Upper lobe of right lung (tissue), 1 donor: Measurements from ENCODE around the gene LRIG3. TPM values are rescaled to one million over a fixed set of nuclear protein-coding genes. Genes with fewer than 3 reads are reported as not detected.

Source experiments
- ATAC-seq: fragments of 200-7000 bp; cut with Tn5 transposase; one replicate; pipeline ENCODE4 v1.9.1; 2020; ENCODE audit warnings: mild to moderate bottlenecking, moderate library complexity
- DNase-seq: peaks from one replicate; pipeline ENCODE4 v3.0.0-alpha.2; 2020
- H3K27ac ChIP-seq: fragments of 200-600 bp; one replicate; pipeline ENCODE4 v1.8.0; 2022
- H3K27me3 ChIP-seq: fragments of 200-600 bp; one replicate; pipeline ENCODE4 v1.8.0; 2022; ENCODE audit warnings: mild to moderate bottlenecking
- H3K36me3 ChIP-seq: fragments of 200-600 bp; one replicate; pipeline ENCODE4 v1.8.0; 2022
- H3K4me1 ChIP-seq: fragments of 200-600 bp; one replicate; pipeline ENCODE4 v1.8.0; 2022
- H3K4me3 ChIP-seq: fragments of 200-600 bp; one replicate; pipeline ENCODE4 v1.8.0; 2022; ENCODE audit warnings: mild to moderate bottlenecking
- H3K9me3 ChIP-seq: fragments of 200-600 bp; one replicate; pipeline ENCODE4 v1.8.0; 2022
- intact Hi-C: fragments of 100-400 bp; cut with DNase I; formaldehyde crosslinking; loops from one replicate; pipeline ENCODE4 v1.11.0; 2022
- total RNA-seq: library from RNA; stranded (reverse); fragmentation: NEBNext Ultra II Directional; extraction: Animal tissue kit (Norgen Biotek cat#: 25700); gene quantifications from one replicate; pipeline ENCODE4 v1.2.1, GENCODE V29; 2021
- TF ChIP-seq, protein P1 (sequence below): fragments of 200-600 bp; IDR thresholded peaks from one replicate; pipeline ENCODE4 v1.8.0; 2022; ENCODE audit warnings: antibody characterized with exemption
- donor health status: DM: no; HTN: yes; CAD: no; lungs with severe emphysema.

The LRIG3 gene
- total RNA-seq, 1 donor from 2014 or later = 40.5 TPM

DNA sequence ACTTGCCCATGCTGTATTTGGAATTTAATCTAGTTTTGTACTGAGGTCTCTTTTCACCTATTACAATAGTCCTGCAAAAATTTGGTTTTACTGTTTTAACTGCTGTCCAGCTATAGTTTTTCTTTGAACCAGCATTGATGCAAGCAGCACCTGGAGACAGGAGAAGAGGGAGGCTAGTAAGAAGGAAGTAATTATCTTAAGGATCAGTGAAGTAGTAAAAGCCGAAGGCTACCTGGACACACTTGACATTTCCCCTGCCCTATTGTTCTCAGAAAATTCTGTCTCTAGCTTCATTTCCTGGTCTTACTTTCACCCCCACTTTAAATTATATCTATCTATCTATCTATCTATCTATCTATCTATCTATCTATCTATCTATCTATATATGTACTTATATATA is 43.5 kb upstream of the LRIG3 start:
- DNase-seq = no peak
- intact Hi-C loops = no loop called here
- no peaks in the 10 kb centered on the region for H3K9me3 ChIP-seq
- H3K27me3 ChIP-seq = no peaks in the 10 kb centered on the region
- TF ChIP-seq, protein P1, sequence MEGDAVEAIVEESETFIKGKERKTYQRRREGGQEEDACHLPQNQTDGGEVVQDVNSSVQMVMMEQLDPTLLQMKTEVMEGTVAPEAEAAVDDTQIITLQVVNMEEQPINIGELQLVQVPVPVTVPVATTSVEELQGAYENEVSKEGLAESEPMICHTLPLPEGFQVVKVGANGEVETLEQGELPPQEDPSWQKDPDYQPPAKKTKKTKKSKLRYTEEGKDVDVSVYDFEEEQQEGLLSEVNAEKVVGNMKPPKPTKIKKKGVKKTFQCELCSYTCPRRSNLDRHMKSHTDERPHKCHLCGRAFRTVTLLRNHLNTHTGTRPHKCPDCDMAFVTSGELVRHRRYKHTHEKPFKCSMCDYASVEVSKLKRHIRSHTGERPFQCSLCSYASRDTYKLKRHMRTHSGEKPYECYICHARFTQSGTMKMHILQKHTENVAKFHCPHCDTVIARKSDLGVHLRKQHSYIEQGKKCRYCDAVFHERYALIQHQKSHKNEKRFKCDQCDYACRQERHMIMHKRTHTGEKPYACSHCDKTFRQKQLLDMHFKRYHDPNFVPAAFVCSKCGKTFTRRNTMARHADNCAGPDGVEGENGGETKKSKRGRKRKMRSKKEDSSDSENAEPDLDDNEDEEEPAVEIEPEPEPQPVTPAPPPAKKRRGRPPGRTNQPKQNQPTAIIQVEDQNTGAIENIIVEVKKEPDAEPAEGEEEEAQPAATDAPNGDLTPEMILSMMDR = no peak
- no peaks in the 10 kb centered on the region for H3K36me3 ChIP-seq
- no peak for ATAC-seq
- H3K27ac ChIP-seq = no peak overlapping the region
- H3K4me1 ChIP-seq = no peaks in the 10 kb centered on the region
- no peak overlapping the region for H3K4me3 ChIP-seq

DNA sequence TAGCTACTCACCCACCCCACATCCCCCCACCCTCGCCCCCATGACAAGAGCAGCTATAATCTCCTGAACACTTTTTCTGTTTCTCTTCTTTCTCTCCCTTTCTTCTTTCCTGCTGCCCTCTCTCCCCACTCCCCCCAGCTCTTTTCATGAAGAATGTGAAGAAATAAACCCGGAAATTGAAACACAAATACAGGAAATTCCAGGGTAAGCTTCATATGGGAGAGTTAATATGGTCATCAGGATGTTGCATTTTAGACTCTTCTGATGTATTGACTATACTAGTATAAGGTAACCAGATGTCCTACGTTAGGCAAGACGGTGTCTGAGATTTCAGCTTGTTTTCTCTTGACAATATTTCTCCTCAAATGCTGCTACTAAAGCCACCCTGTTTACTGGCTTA is 41.6 kb upstream of the LRIG3 start:
- Histone ChIP-seq H3K4me1 (no peaks in the 10 kb centered on the region), H3K9me3 (no peaks in the 10 kb centered on the region), H3K27ac (no peak overlapping the region), H3K27me3 (no peaks in the 10 kb centered on the region), H3K4me3 (no peak overlapping the region), H3K36me3 (no peaks in the 10 kb centered on the region)
- DNase-seq (no peak), ATAC-seq (no peak)
- intact Hi-C loops = no loop called here
- TF ChIP-seq, protein P1 = no peak

DNA sequence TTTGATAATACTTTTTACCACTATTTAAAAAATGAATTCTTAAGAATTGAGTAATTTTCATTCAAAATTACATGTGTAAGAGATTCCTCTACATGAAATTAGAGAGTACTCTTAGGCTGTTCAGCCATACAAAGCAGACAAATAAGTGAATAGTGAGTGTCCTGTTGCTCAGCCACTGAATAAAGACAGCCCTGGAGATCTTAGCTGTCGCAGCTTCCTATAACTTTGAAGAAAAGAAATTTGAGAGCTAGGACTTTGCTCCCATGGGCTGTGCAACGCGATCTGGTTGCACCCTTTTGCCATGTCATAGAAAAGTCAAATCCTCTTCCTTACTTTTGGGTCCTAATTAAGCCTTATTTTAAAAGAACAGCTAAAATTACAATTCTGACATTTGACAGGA is 40.9 kb upstream of the LRIG3 start:
- ATAC-seq (no peak), DNase-seq (no peak)
- TF ChIP-seq, protein P1 = no peak
- Histone ChIP-seq H3K4me1 (no peaks in the 10 kb centered on the region), H3K4me3 (no peak overlapping the region), H3K36me3 (no peaks in the 10 kb centered on the region), H3K27me3 (no peaks in the 10 kb centered on the region), H3K9me3 (no peaks in the 10 kb centered on the region), H3K27ac (no peak overlapping the region)
- intact Hi-C loops = no loop called here

DNA sequence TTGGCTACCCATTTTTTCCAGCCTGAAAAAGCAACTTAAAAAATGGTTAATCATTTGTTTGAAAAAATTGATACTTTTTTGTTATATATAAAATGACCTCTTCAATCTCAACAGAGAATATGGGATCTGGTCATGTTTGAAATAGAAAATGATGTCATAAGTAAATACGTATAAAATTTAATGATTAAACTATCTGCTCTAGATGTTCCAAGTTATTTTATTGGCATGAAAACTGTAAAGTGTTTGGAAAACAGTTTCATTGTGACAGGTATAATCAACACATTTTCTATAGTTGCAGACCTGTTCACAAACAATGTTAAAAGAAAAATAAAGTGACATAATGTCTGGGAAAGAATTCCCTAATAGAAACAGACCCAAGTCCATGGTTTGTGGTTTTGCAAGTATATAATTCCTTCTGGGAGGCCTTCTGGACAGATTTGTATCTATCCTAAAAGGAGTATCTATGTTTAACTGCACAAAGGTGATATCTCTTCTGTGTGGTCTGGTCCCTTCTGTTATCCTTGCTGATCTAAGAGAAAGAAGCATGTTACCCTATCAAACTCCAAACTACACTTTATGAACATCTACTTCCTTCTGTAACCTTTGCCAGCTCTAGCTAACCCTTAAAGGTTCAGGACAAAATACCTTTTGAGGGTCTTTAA is 39.5 kb upstream of the LRIG3 start:
- TF ChIP-seq, protein P1 = no peak
- H3K36me3 ChIP-seq = no peaks in the 10 kb centered on the region
- intact Hi-C loops = no loop called here
- no peak overlapping the region for H3K4me3 ChIP-seq
- no peak overlapping the region for H3K27ac ChIP-seq
- no peaks in the 10 kb centered on the region for H3K27me3 ChIP-seq
- no peak for ATAC-seq
- H3K9me3 ChIP-seq = no peaks in the 10 kb centered on the region
- no peaks in the 10 kb centered on the region for H3K4me1 ChIP-seq
- DNase-seq = no peak

DNA sequence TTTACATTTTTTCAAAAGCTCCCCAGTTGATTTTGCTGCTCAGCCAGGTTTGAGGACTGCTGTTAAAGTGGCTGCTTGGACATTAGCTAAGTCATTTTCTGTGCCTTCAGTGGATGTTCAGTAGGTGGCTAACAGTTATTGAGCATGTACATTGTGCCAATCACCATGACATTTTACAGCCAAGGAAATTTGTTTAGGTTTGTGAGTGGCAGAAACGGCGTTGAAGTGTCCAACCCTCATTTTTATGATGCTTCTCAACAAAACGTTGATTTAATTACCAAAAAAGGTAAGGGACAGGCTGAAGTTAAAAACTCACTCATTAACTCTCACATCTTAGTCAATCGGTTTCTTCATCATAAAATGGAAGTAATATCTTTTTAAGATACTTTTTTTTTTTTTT is 37.0 kb upstream of the LRIG3 start:
- H3K9me3 ChIP-seq = no peaks in the 10 kb centered on the region
- TF ChIP-seq, protein P1 = no peak
- no peaks in the 10 kb centered on the region for H3K4me1 ChIP-seq
- H3K36me3 ChIP-seq = no peaks in the 10 kb centered on the region
- no peak for DNase-seq
- H3K27me3 ChIP-seq = no peaks in the 10 kb centered on the region
- no peak overlapping the region for H3K4me3 ChIP-seq
- H3K27ac ChIP-seq = no peak overlapping the region
- intact Hi-C loops = no loop called here
- ATAC-seq = no peak

DNA sequence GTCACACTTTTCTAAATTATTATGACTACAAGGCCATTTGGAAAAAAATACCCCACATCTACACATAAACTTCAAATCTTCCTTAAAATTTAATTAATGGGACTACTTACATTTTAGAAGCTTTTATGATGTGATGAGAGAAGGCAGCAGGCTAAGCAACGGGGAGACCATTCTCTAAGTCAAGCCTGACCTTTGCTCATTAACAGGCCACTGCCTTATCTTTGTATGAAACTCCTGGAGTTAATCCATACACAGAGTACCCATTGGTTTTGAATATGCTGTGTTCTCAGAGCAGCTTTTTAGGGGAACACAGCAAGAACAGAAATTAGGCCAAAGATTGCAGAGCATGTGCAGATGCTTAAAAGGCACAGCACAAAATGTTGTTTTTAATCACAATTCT is 35.5 kb upstream of the LRIG3 start:
- no peaks in the 10 kb centered on the region for H3K36me3 ChIP-seq
- H3K4me3 ChIP-seq = no peak overlapping the region
- ATAC-seq = no peak
- TF ChIP-seq, protein P1 = no peak
- DNase-seq = no peak
- H3K27me3 ChIP-seq = no peaks in the 10 kb centered on the region
- intact Hi-C loops = no loop called here
- H3K27ac ChIP-seq = no peak overlapping the region
- no peaks in the 10 kb centered on the region for H3K9me3 ChIP-seq
- no peaks in the 10 kb centered on the region for H3K4me1 ChIP-seq
